ENCODE results near the gene TLR4. TPM values are rescaled to one million over a fixed set of nuclear protein-coding genes. Genes with fewer than 3 reads are reported as not detected.

The TLR4 gene
- polyA plus RNA-seq, 1 donor from 2014 or later = 0.07 TPM

- Histone ChIP-seq H3K79me2 (replicated peaks; ENCODE audit: insufficient read depth, low read length) (no peaks in the 10 kb centered on the region), H3F3A (ENCODE audit: insufficient read depth, low read length, poor library complexity, severe bottlenecking) (no peaks in the 10 kb centered on the region), H3K9me3 (ENCODE audit: low read length) (no peaks in the 10 kb centered on the region)
These were observed 25.3 kb upstream of the TLR4 start for GRCh38 chr9:117678871-117679270.

GRCh38 chr9:117679416-117679815, 24.8 kb upstream of the TLR4 start:
- no peak overlapping the region for H3K4me2 ChIP-seq (ENCODE audit: low read length)
- TF ChIP-seq MXI1 (conservative IDR thresholded peaks at IDR 0.05; ENCODE audit: poor library complexity, severe bottlenecking) (no peak), RAD21 (conservative IDR thresholded peaks at IDR 0.05) (no peak), EP300 (conservative IDR thresholded peaks at IDR 0.05; ENCODE audit: poor library complexity, severe bottlenecking) (no peak), SMC3 (conservative IDR thresholded peaks at IDR 0.05; ENCODE audit: poor library complexity) (no peak), EZH2 (IDR thresholded peaks at IDR 0.05; ENCODE audit: borderline replicate concordance, insufficient read depth, low read length, poor library complexity, severe bottlenecking) (no peak), POLR2AphosphoS5 (IDR thresholded peaks at IDR 0.05) (no peak), TAF1 (IDR thresholded peaks at IDR 0.05; ENCODE audit: low read depth) (no peak)
- TF ChIP-seq, protein P1, sequence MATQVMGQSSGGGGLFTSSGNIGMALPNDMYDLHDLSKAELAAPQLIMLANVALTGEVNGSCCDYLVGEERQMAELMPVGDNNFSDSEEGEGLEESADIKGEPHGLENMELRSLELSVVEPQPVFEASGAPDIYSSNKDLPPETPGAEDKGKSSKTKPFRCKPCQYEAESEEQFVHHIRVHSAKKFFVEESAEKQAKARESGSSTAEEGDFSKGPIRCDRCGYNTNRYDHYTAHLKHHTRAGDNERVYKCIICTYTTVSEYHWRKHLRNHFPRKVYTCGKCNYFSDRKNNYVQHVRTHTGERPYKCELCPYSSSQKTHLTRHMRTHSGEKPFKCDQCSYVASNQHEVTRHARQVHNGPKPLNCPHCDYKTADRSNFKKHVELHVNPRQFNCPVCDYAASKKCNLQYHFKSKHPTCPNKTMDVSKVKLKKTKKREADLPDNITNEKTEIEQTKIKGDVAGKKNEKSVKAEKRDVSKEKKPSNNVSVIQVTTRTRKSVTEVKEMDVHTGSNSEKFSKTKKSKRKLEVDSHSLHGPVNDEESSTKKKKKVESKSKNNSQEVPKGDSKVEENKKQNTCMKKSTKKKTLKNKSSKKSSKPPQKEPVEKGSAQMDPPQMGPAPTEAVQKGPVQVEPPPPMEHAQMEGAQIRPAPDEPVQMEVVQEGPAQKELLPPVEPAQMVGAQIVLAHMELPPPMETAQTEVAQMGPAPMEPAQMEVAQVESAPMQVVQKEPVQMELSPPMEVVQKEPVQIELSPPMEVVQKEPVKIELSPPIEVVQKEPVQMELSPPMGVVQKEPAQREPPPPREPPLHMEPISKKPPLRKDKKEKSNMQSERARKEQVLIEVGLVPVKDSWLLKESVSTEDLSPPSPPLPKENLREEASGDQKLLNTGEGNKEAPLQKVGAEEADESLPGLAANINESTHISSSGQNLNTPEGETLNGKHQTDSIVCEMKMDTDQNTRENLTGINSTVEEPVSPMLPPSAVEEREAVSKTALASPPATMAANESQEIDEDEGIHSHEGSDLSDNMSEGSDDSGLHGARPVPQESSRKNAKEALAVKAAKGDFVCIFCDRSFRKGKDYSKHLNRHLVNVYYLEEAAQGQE (IDR thresholded peaks at IDR 0.05; ENCODE audit: borderline replicate concordance) = no peak
- TF ChIP-seq, protein P2, sequence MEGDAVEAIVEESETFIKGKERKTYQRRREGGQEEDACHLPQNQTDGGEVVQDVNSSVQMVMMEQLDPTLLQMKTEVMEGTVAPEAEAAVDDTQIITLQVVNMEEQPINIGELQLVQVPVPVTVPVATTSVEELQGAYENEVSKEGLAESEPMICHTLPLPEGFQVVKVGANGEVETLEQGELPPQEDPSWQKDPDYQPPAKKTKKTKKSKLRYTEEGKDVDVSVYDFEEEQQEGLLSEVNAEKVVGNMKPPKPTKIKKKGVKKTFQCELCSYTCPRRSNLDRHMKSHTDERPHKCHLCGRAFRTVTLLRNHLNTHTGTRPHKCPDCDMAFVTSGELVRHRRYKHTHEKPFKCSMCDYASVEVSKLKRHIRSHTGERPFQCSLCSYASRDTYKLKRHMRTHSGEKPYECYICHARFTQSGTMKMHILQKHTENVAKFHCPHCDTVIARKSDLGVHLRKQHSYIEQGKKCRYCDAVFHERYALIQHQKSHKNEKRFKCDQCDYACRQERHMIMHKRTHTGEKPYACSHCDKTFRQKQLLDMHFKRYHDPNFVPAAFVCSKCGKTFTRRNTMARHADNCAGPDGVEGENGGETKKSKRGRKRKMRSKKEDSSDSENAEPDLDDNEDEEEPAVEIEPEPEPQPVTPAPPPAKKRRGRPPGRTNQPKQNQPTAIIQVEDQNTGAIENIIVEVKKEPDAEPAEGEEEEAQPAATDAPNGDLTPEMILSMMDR (IDR thresholded peaks at IDR 0.05; ENCODE audit: poor library complexity, severe bottlenecking) = no peak
- H3K36me3 ChIP-seq (ENCODE audit: insufficient read depth, low read length) = no peaks in the 10 kb centered on the region
- no peaks in the 10 kb centered on the region for H3K9me3 ChIP-seq (ENCODE audit: low read length)
- H3K9ac ChIP-seq (ENCODE audit: low read length) = no peak overlapping the region
- no peaks in the 10 kb centered on the region for H4K20me1 ChIP-seq (ENCODE audit: insufficient read depth)
- no peaks in the 10 kb centered on the region for H3K9me2 ChIP-seq (ENCODE audit: insufficient read depth, low read length)
- no peaks in the 10 kb centered on the region for H3F3A ChIP-seq (ENCODE audit: insufficient read depth, low read length, poor library complexity, severe bottlenecking)
- H3K27me3 ChIP-seq (ENCODE audit: insufficient read depth, low read depth, low read length) = no peaks in the 10 kb centered on the region
- H3K79me2 ChIP-seq (replicated peaks; ENCODE audit: insufficient read depth, low read length) = no peaks in the 10 kb centered on the region
- no peak overlapping the region for H3K27ac ChIP-seq (ENCODE audit: low read length)
- no peak overlapping the region for H3K4me3 ChIP-seq (ENCODE audit: low read length)
- H2AFZ ChIP-seq (ENCODE audit: low read depth, low read length) = no peak overlapping the region

More at GRCh38 chr9:117678871-117679270, 25.3 kb upstream of the TLR4 start:
- Histone ChIP-seq H3K9ac (ENCODE audit: low read length) (no peak overlapping the region), H3K36me3 (ENCODE audit: insufficient read depth, low read length) (no peaks in the 10 kb centered on the region), H3K9me2 (ENCODE audit: insufficient read depth, low read length) (no peaks in the 10 kb centered on the region), H3K4me2 (ENCODE audit: low read length) (no peak overlapping the region), H3K27me3 (ENCODE audit: insufficient read depth, low read depth, low read length) (no peaks in the 10 kb centered on the region), H4K20me1 (ENCODE audit: insufficient read depth) (no peaks in the 10 kb centered on the region), H2AFZ (ENCODE audit: low read depth, low read length) (no peak overlapping the region), H3K27ac (ENCODE audit: low read length) (no peak overlapping the region), H3K4me3 (ENCODE audit: low read length) (no peak overlapping the region)
- TF ChIP-seq, protein P2 (IDR thresholded peaks at IDR 0.05; ENCODE audit: poor library complexity, severe bottlenecking) = no peak
- no peak for TF ChIP-seq POLR2AphosphoS5 (IDR thresholded peaks at IDR 0.05)
- no peak for TF ChIP-seq SMC3 (conservative IDR thresholded peaks at IDR 0.05; ENCODE audit: poor library complexity)
- no peak for TF ChIP-seq TAF1 (IDR thresholded peaks at IDR 0.05; ENCODE audit: low read depth)
- TF ChIP-seq, protein P1 (IDR thresholded peaks at IDR 0.05; ENCODE audit: borderline replicate concordance) = no peak
- TF ChIP-seq EP300 (conservative IDR thresholded peaks at IDR 0.05; ENCODE audit: poor library complexity, severe bottlenecking) = no peak
- TF ChIP-seq RAD21 (conservative IDR thresholded peaks at IDR 0.05) = no peak
- TF ChIP-seq EZH2 (IDR thresholded peaks at IDR 0.05; ENCODE audit: borderline replicate concordance, insufficient read depth, low read length, poor library complexity, severe bottlenecking) = no peak
- no peak for TF ChIP-seq MXI1 (conservative IDR thresholded peaks at IDR 0.05; ENCODE audit: poor library complexity, severe bottlenecking)

Measured in neural cell (in vitro differentiated cells).